ENCODE measurements around the gene TPRX2. TPM values are rescaled to one million over a fixed set of nuclear protein-coding genes. Genes with fewer than 3 reads are reported as not detected.
"Not testable (repeated sequence)": the region's sequence is repeated elsewhere in the genome, so short reads cannot be mapped to it uniquely, and the experiment has no call there.

TPRX2 gene
- total RNA-seq, 2 experiments from 2014 or later: not detected

GRCh38 chr19:47861630-47862029 lies 2.6 kb downstream of the TPRX2 start:
- no peaks in the 10 kb centered on the region for H3K4me1 Mint-ChIP-seq
- no peak overlapping the region for H3K27ac Mint-ChIP-seq
- ATAC-seq: no peak
- no peak for DNase-seq
- H3K36me3 Mint-ChIP-seq (ENCODE audit: low read depth): no peaks in the 10 kb centered on the region
- H3K9me3 Mint-ChIP-seq (ENCODE audit: low read depth): no peaks in the 10 kb centered on the region
- H3K4me3 Mint-ChIP-seq: no peak overlapping the region
- POLR2A ChIA-PET: no interaction called here
- H3K27me3 Mint-ChIP-seq: peaks cover 16% of the 10 kb centered on the region
- intact Hi-C loops (cut with DNase I, micrococcal nuclease): no loop called here
- CTCF ChIA-PET: no interaction called here

GRCh38 chr19:47863514-47863936 lies 4.5 kb downstream of the TPRX2 start:
- H3K9me3 Mint-ChIP-seq (ENCODE audit: low read depth): no peaks in the 10 kb centered on the region
- intact Hi-C loops (cut with DNase I, micrococcal nuclease): loop anchor here (1.0 kb wide), 3 partner anchors 14 to 73 kb away; no protein-coding TSS in a partner anchor
- ATAC-seq (peak; percentile 98), DNase-seq (peak; percentile 94)
- ChIA-PET CTCF (interaction anchor here (0.6 to 2.0 kb wide), 11 partner anchors 12 to 667 kb away, joined by 3 to 8 read pairs (median 4); partner anchors contain the start of gene SULT2A1), POLR2A (no interaction called here)
- H3K27ac Mint-ChIP-seq: no peak overlapping the region
- H3K4me3 Mint-ChIP-seq: no peak overlapping the region
- no peaks in the 10 kb centered on the region for H3K4me1 Mint-ChIP-seq
- no peaks in the 10 kb centered on the region for H3K36me3 Mint-ChIP-seq (ENCODE audit: low read depth)
- peaks cover 11% of the 10 kb centered on the region for H3K27me3 Mint-ChIP-seq

- H3K27ac Mint-ChIP-seq: no peak overlapping the region
- ChIA-PET POLR2A (no interaction called here), CTCF (interaction anchor here (0.7 to 1.7 kb wide), 6 partner anchors 10 to 684 kb away, joined by 3 to 8 read pairs (median 4); no protein-coding TSS in a partner anchor)
- intact Hi-C loops (cut with DNase I, micrococcal nuclease): no loop called here
- no peaks in the 10 kb centered on the region for H3K9me3 Mint-ChIP-seq (ENCODE audit: low read depth)
- H3K36me3 Mint-ChIP-seq (ENCODE audit: low read depth): no peaks in the 10 kb centered on the region
- DNase-seq (no peak), ATAC-seq (no peak)
- no peaks in the 10 kb centered on the region for H3K4me1 Mint-ChIP-seq
- H3K4me3 Mint-ChIP-seq: no peak overlapping the region
- H3K27me3 Mint-ChIP-seq: peaks cover 11% of the 10 kb centered on the region
These were observed 6.1 kb downstream of the TPRX2 start for GRCh38 chr19:47865166-47865565.

GRCh38 chr19:47878906-47879305 lies 19.9 kb downstream of the TPRX2 start:
- no peak overlapping the region for H3K27ac Mint-ChIP-seq
- H3K9me3 Mint-ChIP-seq (ENCODE audit: low read depth): peaks cover 3% of the 10 kb centered on the region
- H3K4me1 Mint-ChIP-seq: no peaks in the 10 kb centered on the region
- ATAC-seq: no peak
- DNase-seq: no peak
- intact Hi-C loops (cut with DNase I, micrococcal nuclease): no loop called here
- no peak overlapping the region for H3K4me3 Mint-ChIP-seq
- ChIA-PET POLR2A (interaction anchor here (0.7 kb wide), 1 partner anchor 999 kb away, joined by 5 read pairs; no protein-coding TSS in a partner anchor), CTCF (interaction anchor here (1.0 to 1.4 kb wide), 2 partner anchors 10 to 14 kb away, joined by 3 to 6 read pairs; no protein-coding TSS in a partner anchor)
- H3K36me3 Mint-ChIP-seq (ENCODE audit: low read depth): no peaks in the 10 kb centered on the region
- peaks cover 14% of the 10 kb centered on the region for H3K27me3 Mint-ChIP-seq

GRCh38 chr19:47879385-47879784 lies 20.4 kb downstream of the TPRX2 start:
- ATAC-seq; intact Hi-C loops (cut with DNase I, micrococcal nuclease); H3K27ac Mint-ChIP-seq; POLR2A ChIA-PET; H3K9me3 Mint-ChIP-seq (ENCODE audit: low read depth); DNase-seq; H3K4me1 Mint-ChIP-seq; H3K4me3 Mint-ChIP-seq; H3K36me3 Mint-ChIP-seq (ENCODE audit: low read depth): not testable (repeated sequence)
- peaks cover 14% of the 10 kb centered on the region for H3K27me3 Mint-ChIP-seq
- CTCF ChIA-PET: interaction anchor here (1.0 kb wide), 1 partner anchor 14 kb away, joined by 3 read pairs; no protein-coding TSS in a partner anchor

GRCh38 chr19:47881757-47882156 lies 22.7 kb downstream of the TPRX2 start:
- Mint-ChIP-seq H3K4me3 (no peak overlapping the region), H3K4me1 (no peaks in the 10 kb centered on the region), H3K27me3 (peaks cover 15% of the 10 kb centered on the region), H3K27ac (no peak overlapping the region), H3K36me3 (ENCODE audit: low read depth) (no peaks in the 10 kb centered on the region), H3K9me3 (ENCODE audit: low read depth) (peaks cover 3% of the 10 kb centered on the region)
- intact Hi-C loops (cut with DNase I, micrococcal nuclease): no loop called here
- DNase-seq (no peak), ATAC-seq (no peak)
- ChIA-PET POLR2A (no interaction called here), CTCF (no interaction called here)

- no peaks in the 10 kb centered on the region for H3K36me3 Mint-ChIP-seq (ENCODE audit: low read depth)
- H3K9me3 Mint-ChIP-seq (ENCODE audit: low read depth): peaks cover 3% of the 10 kb centered on the region
- CTCF ChIA-PET: no interaction called here
These were observed 23.9 kb downstream of the TPRX2 start for GRCh38 chr19:47882890-47883289.

GRCh38 chr19:47885067-47885463 lies 26.0 kb downstream of the TPRX2 start:
- ATAC-seq (no peak), DNase-seq (no peak)
- CTCF ChIA-PET: no interaction called here
- Mint-ChIP-seq H3K4me3 (no peak overlapping the region), H3K27me3 (peaks cover 10% of the 10 kb centered on the region), H3K36me3 (ENCODE audit: low read depth) (no peaks in the 10 kb centered on the region), H3K27ac (no peak overlapping the region), H3K9me3 (ENCODE audit: low read depth) (no peaks in the 10 kb centered on the region), H3K4me1 (no peaks in the 10 kb centered on the region)
- intact Hi-C loops (cut with DNase I, micrococcal nuclease): no loop called here
- POLR2A ChIA-PET: no interaction called here

More at GRCh38 chr19:47882890-47883289, 23.9 kb downstream of the TPRX2 start:
- Mint-ChIP-seq H3K27me3 (peaks cover 12% of the 10 kb centered on the region), H3K27ac (no peak overlapping the region), H3K4me1 (no peaks in the 10 kb centered on the region), H3K4me3 (no peak overlapping the region)
- POLR2A ChIA-PET: no interaction called here
- ATAC-seq (no peak), DNase-seq (no peak)
- intact Hi-C loops (cut with DNase I, micrococcal nuclease): no loop called here

- peaks cover 10% of the 10 kb centered on the region for H3K27me3 Mint-ChIP-seq
- ATAC-seq: no peak
- H3K27ac Mint-ChIP-seq: no peak within 1 kb of the TSS
- no peak for DNase-seq
- POLR2A ChIA-PET: no interaction called here
- H3K4me1 Mint-ChIP-seq: no peaks in the 10 kb centered on the region
- intact Hi-C loops (cut with DNase I, micrococcal nuclease): no loop called here
- no peaks in the 10 kb centered on the region for H3K36me3 Mint-ChIP-seq (ENCODE audit: low read depth)
- CTCF ChIA-PET: interaction anchor here (0.8 kb wide), 1 partner anchor 22 kb away, joined by 4 read pairs; no protein-coding TSS in a partner anchor
- H3K4me3 Mint-ChIP-seq: no peak within 1 kb of the TSS
- H3K9me3 Mint-ChIP-seq (ENCODE audit: low read depth): no peaks in the 10 kb centered on the region
These were observed 27.1 kb downstream of the TPRX2 start, which contains the start of gene SULT2A1 for GRCh38 chr19:47886010-47886559. Gene SULT2A1, minus strand, starts transcription at chr19:47886315. Its CDS starts 58 bp downstream, at chr19:47886257.

- DNase-seq: no peak
- no peaks in the 10 kb centered on the region for H3K36me3 Mint-ChIP-seq (ENCODE audit: low read depth)
- intact Hi-C loops (cut with DNase I, micrococcal nuclease): no loop called here
- H3K27me3 Mint-ChIP-seq: peaks cover 3% of the 10 kb centered on the region
- no peak overlapping the region for H3K4me3 Mint-ChIP-seq
- H3K4me1 Mint-ChIP-seq: no peaks in the 10 kb centered on the region
- no peak overlapping the region for H3K27ac Mint-ChIP-seq
- CTCF ChIA-PET: no interaction called here
- no peak for ATAC-seq
- POLR2A ChIA-PET: interaction anchor here (0.6 kb wide), 1 partner anchor 133 kb away, joined by 3 read pairs; no protein-coding TSS in a partner anchor
- H3K9me3 Mint-ChIP-seq (ENCODE audit: low read depth): peaks cover 7% of the 10 kb centered on the region
These were observed 32.0 kb downstream of the TPRX2 start for GRCh38 chr19:47890865-47891621.

- ChIA-PET POLR2A (interaction anchor here (0.6 kb wide), 1 partner anchor 134 kb away, joined by 3 read pairs; no protein-coding TSS in a partner anchor), CTCF (interaction anchor here (0.7 kb wide), 1 partner anchor 23 kb away, joined by 3 read pairs; no protein-coding TSS in a partner anchor)
- DNase-seq (no peak), ATAC-seq (no peak)
- Mint-ChIP-seq H3K36me3 (ENCODE audit: low read depth) (no peaks in the 10 kb centered on the region), H3K27ac (no peak overlapping the region), H3K27me3 (no peaks in the 10 kb centered on the region), H3K4me3 (no peak overlapping the region), H3K9me3 (ENCODE audit: low read depth) (peaks cover 12% of the 10 kb centered on the region), H3K4me1 (no peaks in the 10 kb centered on the region)
- intact Hi-C loops (cut with DNase I, micrococcal nuclease): no loop called here
These were observed 32.5 kb downstream of the TPRX2 start for GRCh38 chr19:47891622-47891922.
